ENCODE data around the gene PSME2. TPM values are rescaled to one million over a fixed set of nuclear protein-coding genes. Genes with fewer than 3 reads are reported as not detected.

PSME2 gene
- total RNA-seq, 2 experiments from 2014 or later: 188 to 290 TPM

- no TSS peak for BruUV-seq (replicated peaks)
- POLR2A ChIA-PET: interaction anchor here (0.6 kb wide), 1 partner anchor 26 kb away, joined by 3 read pairs; no protein-coding TSS in a partner anchor
- H3K4me1 ChIP-seq (ENCODE audit: insufficient read depth, low read length, poor library complexity, severe bottlenecking): peaks cover 1% of the 10 kb centered on the region
- no peak overlapping the region for H3K4me3 ChIP-seq (ENCODE audit: low read depth, low read length, poor library complexity, severe bottlenecking)
- H4K20me1 ChIP-seq (ENCODE audit: insufficient read depth, low read length): no peaks in the 10 kb centered on the region
- no peak overlapping the region for H2AFZ ChIP-seq (ENCODE audit: low read length)
- no peaks in the 10 kb centered on the region for H3K9me3 ChIP-seq (ENCODE audit: low read length)
- H3K36me3 ChIP-seq (ENCODE audit: insufficient read depth, low read length): peaks cover 86% of the 10 kb centered on the region
- intact Hi-C loops (cut with micrococcal nuclease; ENCODE audit: unreplicated experiment): no loop called here
- no peak overlapping the region for H3K4me2 ChIP-seq (ENCODE audit: low read length)
- CTCF ChIA-PET (ENCODE audit: unreplicated experiment): no interaction called here
- H3K9me2 ChIP-seq (ENCODE audit: insufficient read depth, low read length): no peaks in the 10 kb centered on the region
- no peak overlapping the region for H3K27ac ChIP-seq (ENCODE audit: low read depth, low read length, poor library complexity, severe bottlenecking)
- H3K79me2 ChIP-seq (ENCODE audit: insufficient read depth, low read depth, low read length): 0 out of 2 replicates have a peak, but pooled peaks cover 3% of the 10 kb centered on the region
- TF ChIP-seq, protein P1, sequence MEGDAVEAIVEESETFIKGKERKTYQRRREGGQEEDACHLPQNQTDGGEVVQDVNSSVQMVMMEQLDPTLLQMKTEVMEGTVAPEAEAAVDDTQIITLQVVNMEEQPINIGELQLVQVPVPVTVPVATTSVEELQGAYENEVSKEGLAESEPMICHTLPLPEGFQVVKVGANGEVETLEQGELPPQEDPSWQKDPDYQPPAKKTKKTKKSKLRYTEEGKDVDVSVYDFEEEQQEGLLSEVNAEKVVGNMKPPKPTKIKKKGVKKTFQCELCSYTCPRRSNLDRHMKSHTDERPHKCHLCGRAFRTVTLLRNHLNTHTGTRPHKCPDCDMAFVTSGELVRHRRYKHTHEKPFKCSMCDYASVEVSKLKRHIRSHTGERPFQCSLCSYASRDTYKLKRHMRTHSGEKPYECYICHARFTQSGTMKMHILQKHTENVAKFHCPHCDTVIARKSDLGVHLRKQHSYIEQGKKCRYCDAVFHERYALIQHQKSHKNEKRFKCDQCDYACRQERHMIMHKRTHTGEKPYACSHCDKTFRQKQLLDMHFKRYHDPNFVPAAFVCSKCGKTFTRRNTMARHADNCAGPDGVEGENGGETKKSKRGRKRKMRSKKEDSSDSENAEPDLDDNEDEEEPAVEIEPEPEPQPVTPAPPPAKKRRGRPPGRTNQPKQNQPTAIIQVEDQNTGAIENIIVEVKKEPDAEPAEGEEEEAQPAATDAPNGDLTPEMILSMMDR (conservative IDR thresholded peaks at IDR 0.05; ENCODE audit: low read length): no peak
- no peak for TF ChIP-seq EZH2phosphoT487 (IDR thresholded peaks at IDR 0.05; ENCODE audit: borderline replicate concordance, low read depth, low read length)
- DNase-seq (ENCODE audit: low spot score): no peak
Observed at GRCh38 chr14:24182110-24182882, 35.9 kb upstream of the PSME2 start.

DNA sequence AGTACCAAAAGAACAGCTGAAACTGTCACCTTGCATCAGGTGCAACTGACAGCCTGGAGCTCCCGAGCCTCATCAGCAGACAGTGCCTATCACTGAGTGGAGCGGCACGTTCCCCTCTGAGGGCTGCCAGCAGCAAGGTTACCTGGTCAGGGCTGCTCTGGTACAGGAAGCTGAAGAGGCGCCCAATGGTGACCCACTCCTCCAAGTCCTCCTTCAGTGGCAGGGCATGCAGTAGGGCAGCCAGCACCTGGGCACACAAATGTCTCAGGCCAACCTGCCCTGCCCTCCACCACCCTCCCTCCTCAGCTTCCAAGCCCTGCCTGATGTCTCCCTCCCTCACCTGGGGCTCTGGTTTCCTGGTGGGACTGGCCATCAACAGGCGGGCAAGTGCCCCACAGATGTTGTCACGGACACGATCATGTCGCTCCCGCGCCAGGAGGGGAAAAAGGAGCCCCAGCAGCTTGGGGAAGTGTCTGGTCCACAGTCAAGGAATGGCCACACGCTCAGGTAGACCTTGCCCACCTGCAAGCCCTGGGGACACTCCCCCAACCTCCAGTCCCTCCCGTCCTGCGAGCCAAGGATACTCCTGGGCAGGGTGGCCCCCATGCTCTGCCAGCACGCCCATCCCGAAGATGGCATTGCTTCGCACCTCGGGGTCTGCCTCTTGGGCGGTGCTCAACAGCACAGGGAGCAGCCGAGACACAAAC, 35.1 kb upstream of the PSME2 start:
- no peaks in the 10 kb centered on the region for H3K4me1 ChIP-seq (ENCODE audit: insufficient read depth, low read length, poor library complexity, severe bottlenecking)
- no peaks in the 10 kb centered on the region for H3K9me3 ChIP-seq (ENCODE audit: low read length)
- no peaks in the 10 kb centered on the region for H3K9me2 ChIP-seq (ENCODE audit: insufficient read depth, low read length)
- no peaks in the 10 kb centered on the region for H4K20me1 ChIP-seq (ENCODE audit: insufficient read depth, low read length)
- intact Hi-C loops (cut with micrococcal nuclease; ENCODE audit: unreplicated experiment): no loop called here
- ChIA-PET CTCF (ENCODE audit: unreplicated experiment) (no interaction called here), POLR2A (interaction anchor here (0.6 kb wide), 2 partner anchors 25 to 61 kb away, joined by 3 to 4 read pairs; no protein-coding TSS in a partner anchor)
- BruUV-seq (replicated peaks): no TSS peak
- no peak overlapping the region for H3K4me3 ChIP-seq (ENCODE audit: low read depth, low read length, poor library complexity, severe bottlenecking)
- H3K4me2 ChIP-seq (ENCODE audit: low read length): no peak overlapping the region
- no peak overlapping the region for H2AFZ ChIP-seq (ENCODE audit: low read length)
- no peak for TF ChIP-seq EZH2phosphoT487 (IDR thresholded peaks at IDR 0.05; ENCODE audit: borderline replicate concordance, low read depth, low read length)
- TF ChIP-seq, protein P1 (conservative IDR thresholded peaks at IDR 0.05; ENCODE audit: low read length): no peak
- no peak overlapping the region for H3K27ac ChIP-seq (ENCODE audit: low read depth, low read length, poor library complexity, severe bottlenecking)
- no peak for DNase-seq (ENCODE audit: low spot score)
- peaks cover 78% of the 10 kb centered on the region for H3K36me3 ChIP-seq (ENCODE audit: insufficient read depth, low read length)
- H3K79me2 ChIP-seq (ENCODE audit: insufficient read depth, low read depth, low read length): no peaks in the 10 kb centered on the region
